Activated CD4-positive, alpha-beta T cell treated with anti-CD3 and anti-CD28 coated beads, Interleukin-2, amount 50 U/mL, for 24 hours (primary cell): ENCODE data around the gene UBE2Q2.
"Not testable (repeated sequence)": the region's sequence is repeated elsewhere in the genome, so short reads cannot be mapped to it uniquely, and the experiment has no call there.

ENCODE experiments used
- DNase-seq, 2 donors: peaks; one replicate each; pipeline ENCODE4 v3.0.0-alpha.2; 2020; ENCODE audit warnings: low read depth in 1 of 2, low spot score in 1 of 2

The UBE2Q2 gene

GRCh38 chr15:75842722-75843677, at the start of gene UBE2Q2:
UBE2Q2 (plus strand) TSS chr15:75843447; CDS start chr15:75843667, 220 bp downstream.
- DNase-seq: peak; percentile 42 to 45

- no peak for DNase-seq
Observed at GRCh38 chr15:75796321-75796720, 46.9 kb upstream of the UBE2Q2 start.

GRCh38 chr15:75797146-75797545, 46.1 kb upstream of the UBE2Q2 start:
- not testable (repeated sequence) for DNase-seq

- no peak for DNase-seq
Observed at GRCh38 chr15:75799190-75799589, 44.1 kb upstream of the UBE2Q2 start.

GRCh38 chr15:75800409-75800808, 42.8 kb upstream of the UBE2Q2 start:
- not testable (repeated sequence) for DNase-seq

GRCh38 chr15:75801859-75802593, 41.2 kb upstream of the UBE2Q2 start:
- DNase-seq: peak; percentile 65 to 69

GRCh38 chr15:75807486-75807885, 35.8 kb upstream of the UBE2Q2 start:
- DNase-seq: not testable (repeated sequence)

GRCh38 chr15:75808009-75808408, 35.2 kb upstream of the UBE2Q2 start:
- not testable (repeated sequence) for DNase-seq

GRCh38 chr15:75808563-75808962, 34.7 kb upstream of the UBE2Q2 start:
- no peak for DNase-seq

GRCh38 chr15:75809986-75810750, 33.1 kb upstream of the UBE2Q2 start:
- no peak for DNase-seq

- no peak for DNase-seq
Observed at GRCh38 chr15:75810874-75811498, 32.3 kb upstream of the UBE2Q2 start.

- no peak for DNase-seq
Observed at GRCh38 chr15:75811626-75812025, 31.6 kb upstream of the UBE2Q2 start.

GRCh38 chr15:75814794-75815193, 28.5 kb upstream of the UBE2Q2 start:
- no peak for DNase-seq

GRCh38 chr15:75815811-75816719, 27.2 kb upstream of the UBE2Q2 start:
- DNase-seq: no peak

GRCh38 chr15:75817138-75817935, 25.9 kb upstream of the UBE2Q2 start:
- no peak for DNase-seq

GRCh38 chr15:75820206-75820605, 23.0 kb upstream of the UBE2Q2 start:
- DNase-seq: no peak

GRCh38 chr15:75821786-75822345, 21.4 kb upstream of the UBE2Q2 start:
- no peak for DNase-seq

- DNase-seq: no peak
Observed at GRCh38 chr15:75822685-75823278, 20.5 kb upstream of the UBE2Q2 start.
